PFSK-1 (cell line): Measurements from ENCODE around the gene SGK1.

Experiments
- FOXP2 ChIP-seq: optimal IDR thresholded peaks from 2 replicates; pipeline ENCODE3; 2011; ENCODE audit warnings: borderline replicate concordance, control low read depth, inconsistent platforms; ENCODE audit not compliant: insufficient read depth; ENCODE audit errors: extremely low read length, extremely low read depth
- POLR2AphosphoS5 ChIP-seq: IDR thresholded peaks from 2 replicates; pipeline ENCODE4 v1.6.1; 2012; ENCODE audit warnings: low read depth, mild to moderate bottlenecking, control low read depth, low read length, moderate library complexity
- REST ChIP-seq, 2 experiments: IDR thresholded peaks; 2 replicates each; pipeline versions ENCODE4 v1.6.1 to v1.8.0; 2011 to 2012; ENCODE audit warnings: low read depth in 2 of 2, low read length in 2 of 2, control low read depth in 1 of 2, inconsistent platforms in 1 of 2, mild to moderate bottlenecking in 1 of 2, moderate library complexity in 1 of 2; ENCODE audit not compliant: insufficient read depth in 1 of 2
- SIN3A ChIP-seq: IDR thresholded peaks from 2 replicates; pipeline ENCODE4 v1.6.1; 2012; ENCODE audit warnings: mild to moderate bottlenecking, low read length, moderate library complexity, borderline replicate concordance; ENCODE audit not compliant: insufficient read depth
- TAF1 ChIP-seq: IDR thresholded peaks from 2 replicates; pipeline ENCODE4 v1.6.1; 2012; ENCODE audit warnings: low read length, control low read depth, borderline replicate concordance; ENCODE audit not compliant: insufficient read depth

SGK1 gene

DNA sequence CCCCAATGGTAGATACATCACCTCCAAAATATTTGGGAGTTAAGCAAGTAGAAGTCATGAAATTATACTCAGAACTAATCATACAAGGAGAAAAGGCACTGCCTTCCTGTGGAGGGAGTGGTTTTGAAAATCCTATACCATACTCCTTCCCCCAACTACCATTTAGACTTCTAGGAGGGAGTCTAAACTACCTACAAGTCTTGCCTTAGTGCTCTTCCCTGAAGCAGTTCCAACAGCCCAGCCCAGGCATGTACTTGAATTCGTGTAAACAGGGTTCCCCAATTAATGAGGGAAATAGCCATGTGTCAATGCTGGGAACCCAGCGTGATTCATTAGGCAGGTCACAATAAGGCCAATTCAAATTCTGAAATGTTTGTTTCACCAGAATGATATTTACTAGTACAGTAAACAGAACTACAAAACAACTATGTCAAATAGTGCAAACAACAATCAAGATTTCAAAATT, 39.1 kb upstream of the SGK1 start:
- TF ChIP-seq TAF1 (no peak), SIN3A (no peak), REST (IDR thresholded peaks at IDR 0.05; ENCODE audit: insufficient read depth in 1 of 2, low read depth in 2 of 2, low read length in 2 of 2) (no peak), POLR2AphosphoS5 (no peak), FOXP2 (no peak)

DNA sequence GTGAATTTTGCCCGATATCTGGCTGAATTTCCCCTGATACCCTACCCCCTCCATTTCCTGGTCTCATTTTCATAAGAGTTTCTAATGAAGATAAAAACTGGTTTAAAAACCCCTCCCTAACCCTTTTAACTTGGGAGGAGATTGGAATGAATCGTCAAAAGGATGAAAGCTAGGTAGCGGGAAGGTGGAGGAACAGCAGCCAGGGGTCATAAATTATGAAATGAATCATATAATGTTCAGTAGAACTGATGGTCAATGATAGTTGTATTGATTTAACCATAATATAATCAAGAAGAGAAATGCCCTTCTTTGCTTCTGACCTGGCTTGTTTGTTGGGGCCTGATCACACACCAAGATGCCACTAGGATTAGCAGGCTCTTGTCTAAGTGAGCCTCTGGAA, 38.5 kb upstream of the SGK1 start:
- TF ChIP-seq TAF1 (no peak), FOXP2 (no peak), POLR2AphosphoS5 (no peak), SIN3A (no peak), REST (IDR thresholded peaks at IDR 0.05; ENCODE audit: insufficient read depth in 1 of 2, low read depth in 2 of 2, low read length in 2 of 2) (no peak)

GRCh38 chr6:134352786-134353480, 35.0 kb upstream of the SGK1 start:
- TF ChIP-seq SIN3A (no peak), POLR2AphosphoS5 (no peak), REST (IDR thresholded peaks at IDR 0.05; ENCODE audit: insufficient read depth in 1 of 2, low read depth in 2 of 2, low read length in 2 of 2) (no peak)

GRCh38 chr6:134351615-134352474, 33.9 kb upstream of the SGK1 start:
- TF ChIP-seq TAF1: no peak
- TF ChIP-seq FOXP2: no peak
- TF ChIP-seq REST (IDR thresholded peaks at IDR 0.05; ENCODE audit: insufficient read depth in 1 of 2, low read depth in 2 of 2, low read length in 2 of 2): no peak
- no peak for TF ChIP-seq POLR2AphosphoS5
- TF ChIP-seq SIN3A: no peak
